HUES64 (cell line): ENCODE measurements around the gene CD180.

Experiments used
- H3K27ac ChIP-seq: 2 replicates; pipeline ENCODE4 v1.7.0; 2013; ENCODE audit warnings: low read depth, low read length, inconsistent platforms
- H3K27me3 ChIP-seq: 2 replicates; pipeline ENCODE4 v1.6.1; 2013; ENCODE audit warnings: mild to moderate bottlenecking, low read length; ENCODE audit not compliant: insufficient read depth
- H3K36me3 ChIP-seq: 2 replicates; pipeline ENCODE4 v1.6.1; 2013; ENCODE audit warnings: mild to moderate bottlenecking, low read length; ENCODE audit not compliant: insufficient read depth
- H3K4me1 ChIP-seq: 2 replicates; pipeline ENCODE4 v1.6.1; 2013; ENCODE audit warnings: mild to moderate bottlenecking, low read length, moderate library complexity; ENCODE audit not compliant: insufficient read depth
- H3K4me3 ChIP-seq: 2 replicates; pipeline ENCODE4 v1.5.1; 2013; ENCODE audit warnings: mild to moderate bottlenecking, low read length, moderate library complexity
- H3K9ac ChIP-seq: 2 replicates; pipeline ENCODE4 v1.6.1; 2013; ENCODE audit warnings: mild to moderate bottlenecking, low read depth, low read length
- H3K9me3 ChIP-seq: 2 replicates; pipeline ENCODE4 v1.6.1; 2013; ENCODE audit warnings: low read depth, low read length; ENCODE audit not compliant: insufficient read depth
- WGBS: fragments of 150-250, 120-280 bp; methylation state at CpG from one replicate; pipeline ENCODE4 v1.1.7; 2013; ENCODE audit warnings: missing lambda C conversion rate; 5-methylcytosine and 5-hydroxymethylcytosine counted together

Gene CD180

GRCh38 chr5:67154556-67155206 is 41.9 kb downstream of the CD180 start:
- no peak overlapping the region for H3K9ac ChIP-seq
- H3K4me1 ChIP-seq = no peaks in the 10 kb centered on the region; the same call in 1 of the 2 replicates
- H3K4me3 ChIP-seq = no peak overlapping the region
- H3K27me3 ChIP-seq = no peaks in the 10 kb centered on the region
- H3K27ac ChIP-seq = no peak overlapping the region
- H3K36me3 ChIP-seq = no peaks in the 10 kb centered on the region
- 89% methylated on average over 5 of the region's 5 CpGs for WGBS
- H3K9me3 ChIP-seq = no peaks in the 10 kb centered on the region

- H3K27me3 ChIP-seq = no peaks in the 10 kb centered on the region
- no CpG with 5 or more reads among the region's 2 CpGs for WGBS
- no peaks in the 10 kb centered on the region for H3K9me3 ChIP-seq
- no peak overlapping the region for H3K4me3 ChIP-seq
- H3K27ac ChIP-seq = no peak overlapping the region
- no peaks in the 10 kb centered on the region for H3K36me3 ChIP-seq
- no peaks in the 10 kb centered on the region; the same call in 1 of the 2 replicates for H3K4me1 ChIP-seq
- H3K9ac ChIP-seq = no peak overlapping the region
Observed at GRCh38 chr5:67153292-67153691, 43.3 kb downstream of the CD180 start.

- Histone ChIP-seq H3K27ac (no peak overlapping the region), H3K4me3 (no peak overlapping the region), H3K36me3 (no peaks in the 10 kb centered on the region), H3K4me1 (no peaks in the 10 kb centered on the region; the same call in 1 of the 2 replicates), H3K9me3 (no peaks in the 10 kb centered on the region), H3K27me3 (no peaks in the 10 kb centered on the region), H3K9ac (no peak overlapping the region)
- 95% methylated on average over 6 of the region's 6 CpGs for WGBS
Observed at GRCh38 chr5:67152400-67152799, 44.2 kb downstream of the CD180 start.

- H3K27me3 ChIP-seq = no peaks in the 10 kb centered on the region
- H3K36me3 ChIP-seq = peaks cover 5% of the 10 kb centered on the region; the same call in 1 of the 2 replicates
- H3K4me1 ChIP-seq = no peaks in the 10 kb centered on the region; the same call in 1 of the 2 replicates
- H3K9me3 ChIP-seq = no peaks in the 10 kb centered on the region
- H3K27ac ChIP-seq = no peak overlapping the region
- H3K9ac ChIP-seq = no peak overlapping the region
- H3K4me3 ChIP-seq = no peak overlapping the region
- WGBS = 85% methylated on average over 1 of the region's 1 CpG
Observed at GRCh38 chr5:67149951-67150523, 46.6 kb downstream of the CD180 start.

- peaks cover 5% of the 10 kb centered on the region; the same call in 1 of the 2 replicates for H3K36me3 ChIP-seq
- H3K4me1 ChIP-seq = no peaks in the 10 kb centered on the region; the same call in 1 of the 2 replicates
- H3K9me3 ChIP-seq = no peaks in the 10 kb centered on the region
- WGBS = 96% methylated on average over 14 of the region's 14 CpGs
- no peak overlapping the region for H3K4me3 ChIP-seq
- H3K27me3 ChIP-seq = no peaks in the 10 kb centered on the region
- no peak overlapping the region for H3K27ac ChIP-seq
- H3K9ac ChIP-seq = no peak overlapping the region
Observed at GRCh38 chr5:67149057-67149950, 47.3 kb downstream of the CD180 start.

- Histone ChIP-seq H3K9ac (no peak overlapping the region), H3K36me3 (peaks cover 5% of the 10 kb centered on the region; the same call in 1 of the 2 replicates), H3K27me3 (no peaks in the 10 kb centered on the region), H3K4me3 (no peak overlapping the region), H3K9me3 (no peaks in the 10 kb centered on the region), H3K27ac (no peak overlapping the region), H3K4me1 (no peaks in the 10 kb centered on the region)
- 94% methylated on average over 3 of the region's 3 CpGs for WGBS
Observed at GRCh38 chr5:67147760-67148159, 48.8 kb downstream of the CD180 start.

GRCh38 chr5:67146981-67147380 is 49.6 kb downstream of the CD180 start:
- no peak overlapping the region for H3K4me3 ChIP-seq
- H3K9ac ChIP-seq = no peak overlapping the region
- peaks cover 10% of the 10 kb centered on the region; the same call in 1 of the 2 replicates for H3K36me3 ChIP-seq
- no peaks in the 10 kb centered on the region for H3K9me3 ChIP-seq
- H3K4me1 ChIP-seq = no peaks in the 10 kb centered on the region
- H3K27me3 ChIP-seq = no peaks in the 10 kb centered on the region
- H3K27ac ChIP-seq = no peak overlapping the region
- 100% methylated on average over 1 of the region's 4 CpGs for WGBS

- no peaks in the 10 kb centered on the region for H3K9me3 ChIP-seq
- no peaks in the 10 kb centered on the region for H3K4me1 ChIP-seq
- no peak overlapping the region for H3K27ac ChIP-seq
- H3K36me3 ChIP-seq = peaks cover 10% of the 10 kb centered on the region; the same call in 1 of the 2 replicates
- WGBS = 100% methylated on average over 1 of the region's 1 CpG
- H3K4me3 ChIP-seq = no peak overlapping the region
- H3K9ac ChIP-seq = no peak overlapping the region
- H3K27me3 ChIP-seq = no peaks in the 10 kb centered on the region
Observed at GRCh38 chr5:67146574-67146973, 50.0 kb downstream of the CD180 start.

GRCh38 chr5:67144183-67144639 is 52.4 kb downstream of the CD180 start:
- WGBS = 100% methylated on average over 2 of the region's 2 CpGs
- Histone ChIP-seq H3K36me3 (peaks cover 10% of the 10 kb centered on the region; the same call in 1 of the 2 replicates), H3K9me3 (no peaks in the 10 kb centered on the region), H3K4me3 (no peak overlapping the region), H3K9ac (no peak overlapping the region), H3K27me3 (no peaks in the 10 kb centered on the region), H3K4me1 (no peaks in the 10 kb centered on the region), H3K27ac (no peak overlapping the region)

GRCh38 chr5:67143549-67143948 is 53.0 kb downstream of the CD180 start:
- H3K4me3 ChIP-seq = no peak overlapping the region
- WGBS = 100% methylated on average over 2 of the region's 2 CpGs
- no peaks in the 10 kb centered on the region for H3K9me3 ChIP-seq
- no peaks in the 10 kb centered on the region for H3K4me1 ChIP-seq
- H3K27ac ChIP-seq = no peak overlapping the region
- no peaks in the 10 kb centered on the region for H3K27me3 ChIP-seq
- peaks cover 10% of the 10 kb centered on the region; the same call in 1 of the 2 replicates for H3K36me3 ChIP-seq
- no peak overlapping the region for H3K9ac ChIP-seq

GRCh38 chr5:67142816-67143215 is 53.8 kb downstream of the CD180 start:
- Histone ChIP-seq H3K4me3 (no peak overlapping the region), H3K4me1 (no peaks in the 10 kb centered on the region), H3K36me3 (peaks cover 10% of the 10 kb centered on the region; the same call in 1 of the 2 replicates), H3K9me3 (no peaks in the 10 kb centered on the region), H3K9ac (no peak overlapping the region), H3K27me3 (no peaks in the 10 kb centered on the region), H3K27ac (no peak overlapping the region)
- 95% methylated on average over 8 of the region's 8 CpGs for WGBS
